ENCODE measurements around the gene MICAL1. TPM values are rescaled to one million over a fixed set of nuclear protein-coding genes. Genes with fewer than 3 reads are reported as not detected.

The MICAL1 gene
- total RNA-seq, 1 donor from 2014 or later = 782 TPM

DNA sequence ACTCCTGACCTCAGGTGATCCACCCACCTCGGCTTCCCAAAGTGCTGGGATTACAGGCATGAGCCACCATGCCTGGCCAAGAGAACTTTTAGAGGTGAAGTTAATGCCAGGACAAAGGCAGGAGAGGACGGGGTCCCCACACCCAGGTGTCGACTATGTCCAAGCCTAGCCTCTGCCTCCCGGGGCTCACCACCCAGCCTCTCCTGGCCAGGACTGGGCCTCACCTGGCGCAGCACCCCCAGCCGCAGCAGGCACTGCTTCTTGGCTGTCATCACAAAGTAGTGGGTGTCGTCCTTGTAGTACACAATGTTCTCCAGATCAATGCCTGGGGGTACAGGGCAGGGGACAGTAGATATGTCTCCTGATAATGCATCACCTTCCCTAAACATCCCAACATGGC is 4.2 kb downstream of the MICAL1 start:
- H3K4me1 Mint-ChIP-seq (ENCODE audit: low read depth, unreplicated experiment) = peaks cover 29% of the 10 kb centered on the region
- peaks cover 22% of the 10 kb centered on the region for H3K9me3 Mint-ChIP-seq (ENCODE audit: unreplicated experiment)
- DNase-seq = no peak
- TF ChIP-seq, protein P1, sequence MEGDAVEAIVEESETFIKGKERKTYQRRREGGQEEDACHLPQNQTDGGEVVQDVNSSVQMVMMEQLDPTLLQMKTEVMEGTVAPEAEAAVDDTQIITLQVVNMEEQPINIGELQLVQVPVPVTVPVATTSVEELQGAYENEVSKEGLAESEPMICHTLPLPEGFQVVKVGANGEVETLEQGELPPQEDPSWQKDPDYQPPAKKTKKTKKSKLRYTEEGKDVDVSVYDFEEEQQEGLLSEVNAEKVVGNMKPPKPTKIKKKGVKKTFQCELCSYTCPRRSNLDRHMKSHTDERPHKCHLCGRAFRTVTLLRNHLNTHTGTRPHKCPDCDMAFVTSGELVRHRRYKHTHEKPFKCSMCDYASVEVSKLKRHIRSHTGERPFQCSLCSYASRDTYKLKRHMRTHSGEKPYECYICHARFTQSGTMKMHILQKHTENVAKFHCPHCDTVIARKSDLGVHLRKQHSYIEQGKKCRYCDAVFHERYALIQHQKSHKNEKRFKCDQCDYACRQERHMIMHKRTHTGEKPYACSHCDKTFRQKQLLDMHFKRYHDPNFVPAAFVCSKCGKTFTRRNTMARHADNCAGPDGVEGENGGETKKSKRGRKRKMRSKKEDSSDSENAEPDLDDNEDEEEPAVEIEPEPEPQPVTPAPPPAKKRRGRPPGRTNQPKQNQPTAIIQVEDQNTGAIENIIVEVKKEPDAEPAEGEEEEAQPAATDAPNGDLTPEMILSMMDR (IDR thresholded peaks at IDR 0.05; ENCODE audit: partially characterized antibody, unreplicated experiment) = no peak
- peak overlapping the region; percentile 71 for H3K4me3 Mint-ChIP-seq (ENCODE audit: unreplicated experiment)
- no peak overlapping the region for H3K27ac Mint-ChIP-seq (ENCODE audit: unreplicated experiment)
- H3K27me3 Mint-ChIP-seq (ENCODE audit: unreplicated experiment) = peaks cover 29% of the 10 kb centered on the region
- peaks cover 5% of the 10 kb centered on the region for H3K36me3 Mint-ChIP-seq (ENCODE audit: unreplicated experiment)

DNA sequence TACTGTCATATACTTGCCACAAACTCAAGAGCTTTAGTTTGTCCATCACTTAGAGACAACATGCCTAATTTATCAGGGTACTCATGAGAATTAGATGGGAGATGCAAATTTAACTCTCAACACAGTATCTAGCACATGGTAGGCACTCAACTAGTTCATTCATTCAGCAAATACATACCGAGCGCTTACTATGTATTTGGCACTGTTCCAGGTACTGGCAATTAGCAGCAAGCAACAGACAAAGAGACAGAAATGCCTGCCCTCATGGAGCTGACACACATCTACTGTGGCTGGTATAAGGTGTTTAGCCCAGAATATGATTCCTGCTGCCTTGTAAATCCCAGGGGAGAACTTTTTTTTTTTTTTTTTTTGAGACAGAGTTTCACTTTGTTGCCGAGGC is 4.8 kb downstream of the MICAL1 start:
- H3K4me1 Mint-ChIP-seq (ENCODE audit: low read depth, unreplicated experiment) = peaks cover 29% of the 10 kb centered on the region
- TF ChIP-seq, protein P1 (IDR thresholded peaks at IDR 0.05; ENCODE audit: partially characterized antibody, unreplicated experiment) = no peak
- no peak overlapping the region for H3K4me3 Mint-ChIP-seq (ENCODE audit: unreplicated experiment)
- H3K9me3 Mint-ChIP-seq (ENCODE audit: unreplicated experiment) = peaks cover 21% of the 10 kb centered on the region
- no peak overlapping the region for H3K27ac Mint-ChIP-seq (ENCODE audit: unreplicated experiment)
- H3K36me3 Mint-ChIP-seq (ENCODE audit: unreplicated experiment) = peaks cover 5% of the 10 kb centered on the region
- DNase-seq = no peak
- peaks cover 32% of the 10 kb centered on the region for H3K27me3 Mint-ChIP-seq (ENCODE audit: unreplicated experiment)

DNA sequence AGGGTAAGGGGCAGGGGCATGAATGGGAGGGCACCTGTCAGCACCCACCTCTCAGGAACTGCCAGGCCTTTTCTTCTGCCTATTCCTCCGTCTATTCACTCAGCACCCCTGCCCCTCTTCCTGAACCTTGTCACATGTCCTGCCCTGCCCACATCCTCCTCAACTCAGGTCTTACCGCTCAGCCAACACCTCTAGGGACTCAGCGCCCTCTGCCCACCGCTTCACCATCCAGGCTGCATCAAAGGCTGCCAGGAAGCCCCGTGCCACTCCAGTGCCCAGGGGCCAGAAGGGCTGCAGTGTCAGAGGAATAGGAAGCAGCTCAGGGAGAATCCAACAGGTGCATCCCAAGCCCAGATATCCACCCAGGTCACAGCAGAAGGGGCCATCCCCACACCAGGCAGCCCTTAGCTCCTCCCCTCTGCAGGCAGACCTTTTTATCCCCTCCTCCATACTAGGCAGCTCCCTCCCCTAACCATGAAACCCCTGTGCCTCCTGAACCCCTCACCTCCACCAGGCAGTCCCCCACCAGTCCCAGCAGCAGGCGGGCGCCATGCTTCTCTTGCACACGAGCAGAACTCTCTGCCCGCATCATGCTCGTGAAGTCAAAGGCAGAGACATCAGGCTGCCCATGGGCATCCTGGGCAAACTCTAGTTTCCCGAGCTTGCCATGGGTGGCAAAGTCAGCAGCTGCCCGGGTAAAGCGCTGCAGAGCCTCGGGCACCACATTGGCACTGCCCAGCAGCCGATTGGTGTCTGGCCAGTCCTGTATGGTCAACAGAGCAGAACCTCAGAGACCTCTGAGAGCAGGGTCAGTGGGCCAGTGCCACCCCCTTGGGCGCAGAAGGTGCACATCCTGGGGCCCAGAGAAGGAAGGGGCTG is 5.5 kb downstream of the MICAL1 start:
- peaks cover 5% of the 10 kb centered on the region for H3K36me3 Mint-ChIP-seq (ENCODE audit: unreplicated experiment)
- peaks cover 31% of the 10 kb centered on the region for H3K27me3 Mint-ChIP-seq (ENCODE audit: unreplicated experiment)
- TF ChIP-seq, protein P1 (IDR thresholded peaks at IDR 0.05; ENCODE audit: partially characterized antibody, unreplicated experiment) = no peak
- peaks cover 29% of the 10 kb centered on the region for H3K4me1 Mint-ChIP-seq (ENCODE audit: low read depth, unreplicated experiment)
- H3K9me3 Mint-ChIP-seq (ENCODE audit: unreplicated experiment) = peaks cover 25% of the 10 kb centered on the region
- H3K27ac Mint-ChIP-seq (ENCODE audit: unreplicated experiment) = no peak overlapping the region
- no peak for DNase-seq
- H3K4me3 Mint-ChIP-seq (ENCODE audit: unreplicated experiment) = peak overlapping the region; percentile 34

DNA sequence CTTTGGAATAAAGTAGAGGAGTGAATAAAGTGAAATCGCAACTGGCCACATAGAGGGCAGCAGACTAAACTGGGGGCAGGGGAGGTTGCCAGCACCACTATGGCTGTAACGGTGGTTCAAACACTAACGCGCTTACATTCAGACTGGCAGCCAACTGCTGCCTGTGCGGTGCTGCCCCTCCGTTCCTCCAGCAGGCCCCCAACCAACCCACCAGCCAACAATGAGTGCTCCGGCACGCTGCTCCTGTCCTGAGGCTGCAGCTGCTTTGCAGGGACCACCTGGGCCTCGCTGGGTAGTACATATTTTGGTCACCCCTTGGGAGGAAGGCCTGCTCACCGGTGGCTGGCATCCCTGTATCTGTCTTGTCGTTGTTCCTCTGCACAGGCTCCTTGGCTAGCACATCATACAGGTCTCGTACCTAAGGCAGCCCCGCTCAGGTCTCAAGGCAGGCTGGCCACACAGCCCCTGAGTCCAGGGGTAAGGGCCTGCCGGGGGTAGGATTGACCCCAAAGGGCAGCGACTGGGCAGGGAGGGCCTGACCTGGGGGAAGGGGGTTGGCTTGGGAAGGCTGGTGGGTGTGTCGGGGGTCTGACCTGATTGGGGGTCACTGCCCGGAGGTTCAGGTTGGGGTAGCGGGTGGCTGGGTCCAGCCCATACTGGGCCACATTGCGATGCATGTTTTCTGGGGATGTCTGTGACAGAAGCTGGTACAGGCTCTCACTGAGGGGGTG is 6.3 kb downstream of the MICAL1 start:
- Mint-ChIP-seq H3K27ac (ENCODE audit: unreplicated experiment) (no peak overlapping the region), H3K9me3 (ENCODE audit: unreplicated experiment) (peaks cover 21% of the 10 kb centered on the region), H3K27me3 (ENCODE audit: unreplicated experiment) (peaks cover 26% of the 10 kb centered on the region), H3K4me3 (ENCODE audit: unreplicated experiment) (no peak overlapping the region), H3K36me3 (ENCODE audit: unreplicated experiment) (peaks cover 5% of the 10 kb centered on the region), H3K4me1 (ENCODE audit: low read depth, unreplicated experiment) (peaks cover 29% of the 10 kb centered on the region)
- TF ChIP-seq, protein P1 (IDR thresholded peaks at IDR 0.05; ENCODE audit: partially characterized antibody, unreplicated experiment) = no peak
- DNase-seq = no peak

Measured in glutamatergic neuron (in vitro differentiated cells).